SH-SY5Y (cell line): ENCODE results near the gene TMEM131.

Experiments
- GATA2 ChIP-seq: IDR thresholded peaks from 2 replicates; pipeline ENCODE4 v1.6.1; 2011; ENCODE audit warnings: mild to moderate bottlenecking, low read depth, low read length
- GATA3 ChIP-seq: IDR thresholded peaks from 2 replicates; pipeline ENCODE4 v1.6.1; 2011; ENCODE audit warnings: low read depth, mild to moderate bottlenecking, low read length, moderate library complexity

DNA sequence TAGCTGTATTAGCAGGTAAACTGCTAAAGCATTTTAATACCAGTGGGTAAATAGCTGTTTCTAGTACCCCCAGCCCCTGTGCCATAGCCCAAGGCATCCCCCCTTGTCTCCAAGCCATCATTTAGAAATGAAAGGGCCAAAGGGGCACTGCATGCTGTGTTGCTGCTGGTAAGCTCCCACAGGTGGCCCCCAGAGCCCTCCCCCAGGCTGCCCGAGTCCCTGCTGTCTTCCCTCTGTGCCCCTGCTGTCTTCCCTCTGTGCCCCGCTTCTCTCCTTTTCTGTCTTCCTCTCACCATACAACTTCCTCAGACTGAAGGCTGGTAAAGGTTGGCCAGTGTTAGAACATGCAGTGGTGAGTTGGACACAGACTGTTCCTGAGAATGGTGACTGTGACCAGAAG is 240.3 kb downstream of the TMEM131 start:
- TF ChIP-seq GATA2 (no peak), GATA3 (no peak)
